GM19239 (cell line): Measurements from ENCODE around the gene KIRREL3.

ENCODE experiments used
- DNase-seq: peaks from one replicate; pipeline ENCODE4 v3.0.0; 2011; ENCODE audit warnings: low spot score; ENCODE audit not compliant: insufficient read length
- FAIRE-seq: peaks from 2 replicates; lab custom pipeline; 2011; peaks lifted over from hg19 to GRCh38; lab: Jason Lieb, UNC

Gene KIRREL3

DNA sequence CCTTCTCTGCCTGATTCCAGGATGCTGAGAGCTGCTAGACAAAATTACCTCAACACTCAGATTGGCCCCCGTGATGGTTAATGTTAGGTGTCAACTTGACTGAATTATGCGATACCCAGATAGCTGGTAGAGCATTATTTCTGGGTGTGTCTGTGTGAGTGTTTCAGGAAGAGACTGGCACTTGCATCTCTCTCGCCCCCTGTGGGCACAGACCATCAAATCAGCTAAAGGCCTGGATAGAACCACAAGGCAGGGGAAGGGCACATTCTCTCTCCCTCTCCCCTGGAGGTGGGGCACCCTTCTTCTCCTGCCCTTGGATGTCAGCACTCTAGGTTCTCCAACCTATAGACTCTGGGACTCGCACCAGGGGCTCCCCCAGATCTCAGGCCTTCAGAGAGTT is 79.7 kb downstream of the KIRREL3 start:
- DNase-seq: no peak
- FAIRE-seq: no peak

DNA sequence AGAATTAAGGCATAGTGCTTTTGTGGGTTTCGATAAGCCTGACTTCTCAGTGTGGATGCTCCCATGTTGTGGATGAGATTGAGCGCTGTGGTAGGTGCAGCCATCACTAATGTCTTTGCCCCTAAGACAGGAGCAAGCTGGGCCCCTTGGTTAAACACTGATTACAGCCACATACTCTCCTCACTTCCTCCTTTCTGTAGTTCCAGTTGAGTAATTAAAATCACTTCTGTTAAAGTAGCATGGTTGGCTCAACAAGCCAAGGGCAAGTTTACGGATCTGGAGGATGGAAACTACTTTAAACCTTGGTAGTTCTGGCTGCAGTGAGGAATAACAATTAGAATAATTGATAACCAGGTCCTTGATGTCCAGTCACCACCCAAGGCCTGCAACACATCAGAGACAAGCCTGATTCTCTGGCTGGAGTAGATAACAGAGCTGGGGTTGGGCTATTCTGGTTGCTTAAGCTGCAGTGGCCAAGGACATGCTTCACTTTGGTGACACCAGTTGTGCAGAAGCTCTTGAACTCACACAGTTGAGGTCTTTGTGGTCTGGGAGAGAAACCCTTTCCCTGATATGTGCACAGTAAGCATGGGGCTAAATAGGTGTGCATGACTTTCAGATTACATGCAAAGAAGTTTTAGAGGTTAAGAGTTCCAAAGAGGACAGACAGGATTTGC is 81.3 kb downstream of the KIRREL3 start:
- FAIRE-seq (peak; percentile 56), DNase-seq (no peak)

DNA sequence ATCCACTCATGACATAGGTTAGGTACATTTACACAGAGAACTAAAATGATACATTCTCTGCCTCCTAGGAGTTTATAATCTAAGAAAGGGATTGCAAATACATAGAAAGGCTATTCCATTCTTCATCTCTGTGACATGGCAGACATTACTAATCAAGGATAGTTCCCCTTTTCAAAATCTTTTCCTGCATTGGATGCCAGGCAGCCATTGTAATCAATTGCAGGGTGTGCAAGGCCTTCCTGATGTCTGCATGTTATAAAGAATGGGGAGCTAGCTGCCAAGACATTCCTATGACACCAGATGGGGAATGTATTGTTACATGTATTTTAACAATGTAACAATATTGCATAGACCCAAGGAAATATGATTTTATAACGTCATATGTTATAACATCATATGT is 82.0 kb downstream of the KIRREL3 start:
- no peak for DNase-seq
- FAIRE-seq: peak; percentile 11

DNA sequence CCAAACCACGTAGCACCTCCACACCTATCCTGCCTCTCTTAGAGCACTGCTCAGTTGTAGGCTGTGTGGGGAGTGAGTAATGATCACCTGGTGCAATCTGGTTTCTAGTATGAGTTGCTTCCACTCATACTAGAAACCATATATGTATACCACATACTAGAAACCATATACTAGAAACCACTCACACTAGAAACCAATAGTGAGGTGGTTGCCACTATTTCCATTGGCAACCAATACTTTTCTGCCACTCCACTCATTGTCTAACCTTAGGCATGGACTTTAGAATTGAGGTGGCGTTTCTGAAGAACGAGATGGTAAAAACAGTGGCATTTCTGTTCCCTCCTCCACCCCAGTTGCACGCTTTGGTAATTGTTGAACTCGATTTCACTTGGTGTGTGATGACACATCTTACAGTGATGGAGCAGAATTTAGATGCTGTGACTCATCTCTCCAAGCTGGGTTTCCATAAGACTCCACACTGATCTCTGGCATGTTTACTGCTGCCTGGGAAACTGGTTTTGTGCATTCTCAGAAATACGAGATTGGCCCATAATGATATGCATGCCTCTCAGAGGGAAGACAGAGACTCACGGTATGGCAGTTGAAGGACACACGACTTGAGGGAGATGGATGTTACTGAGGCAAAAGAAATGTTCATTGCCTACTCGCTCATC is 82.9 kb downstream of the KIRREL3 start:
- no peak for DNase-seq
- peak; percentile 48 for FAIRE-seq

DNA sequence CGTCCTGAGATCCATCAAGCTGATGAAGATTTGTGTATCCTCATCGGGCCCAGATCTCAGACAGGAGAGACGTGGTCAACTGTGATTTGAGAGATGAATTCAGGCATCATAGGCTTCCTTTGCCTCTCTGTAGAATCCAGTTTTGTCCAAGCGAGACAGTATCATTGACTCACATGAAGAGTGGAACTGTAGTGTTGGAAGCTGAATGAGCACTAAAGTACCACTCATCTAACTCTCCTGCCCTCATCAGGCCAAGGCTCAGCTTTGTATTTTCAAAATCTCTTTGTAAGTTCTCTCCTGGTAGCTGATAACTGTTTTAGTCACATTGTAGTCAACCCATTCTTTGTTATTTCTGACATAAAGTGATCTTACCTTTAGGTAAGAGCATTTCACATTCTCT is 85.1 kb downstream of the KIRREL3 start:
- FAIRE-seq (no peak), DNase-seq (no peak)

DNA sequence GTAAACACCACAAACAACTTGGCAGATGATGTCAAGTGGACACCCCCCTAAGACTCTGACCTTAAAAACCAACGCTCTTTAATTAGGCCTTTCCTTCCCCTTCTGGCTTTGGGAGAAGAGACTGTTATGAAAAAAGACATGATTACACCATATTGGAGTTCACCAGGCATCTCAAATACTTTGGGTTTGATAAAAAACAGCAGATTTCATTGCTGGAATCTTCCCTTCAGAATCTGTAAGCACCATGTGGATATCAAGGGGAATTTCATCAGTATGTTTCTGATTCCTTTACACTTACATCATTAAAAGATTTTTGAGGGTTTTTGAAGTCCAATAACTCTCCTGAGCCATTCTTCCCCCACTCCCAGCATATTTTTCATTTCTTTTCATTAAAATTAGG is 85.6 kb downstream of the KIRREL3 start:
- FAIRE-seq: no peak
- no peak for DNase-seq

DNA sequence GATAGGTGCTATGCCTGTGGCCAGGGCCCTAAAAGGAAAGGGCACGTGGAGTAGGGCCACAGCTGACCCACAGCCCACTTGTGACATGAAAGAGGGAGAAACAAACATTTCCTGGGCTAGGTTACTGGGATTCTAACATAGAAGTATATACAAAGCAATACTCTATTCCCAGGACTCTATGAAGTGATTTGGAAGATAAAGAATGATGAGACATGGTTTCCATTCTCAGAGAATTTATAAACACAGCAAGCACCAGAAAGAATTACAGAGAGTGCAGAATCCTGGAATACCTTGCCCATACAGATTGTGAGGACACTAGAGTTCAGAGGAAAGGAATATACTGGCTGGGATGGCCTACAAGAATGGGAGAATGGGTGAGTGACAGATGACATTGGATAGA is 86.4 kb downstream of the KIRREL3 start:
- DNase-seq: no peak
- FAIRE-seq: no peak

DNA sequence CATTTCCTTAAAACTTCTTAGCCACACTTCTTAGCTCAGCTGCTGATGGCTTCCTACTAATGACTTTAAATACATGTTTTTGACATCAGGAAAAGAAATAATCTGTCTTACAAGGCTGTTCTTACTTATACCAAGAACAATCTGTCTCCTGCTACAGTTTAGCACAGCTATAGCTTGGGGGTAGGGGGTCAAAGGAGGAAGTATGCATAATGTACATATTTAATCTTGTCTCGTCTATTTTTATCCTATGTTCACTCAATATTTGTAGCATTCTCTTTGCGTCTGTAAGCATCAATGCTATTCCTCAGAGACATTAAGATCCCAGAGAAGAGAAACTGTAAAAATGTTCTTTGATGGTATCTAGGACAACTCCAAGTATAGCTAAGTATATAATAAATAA is 96.0 kb downstream of the KIRREL3 start:
- no peak for FAIRE-seq
- DNase-seq: no peak

DNA sequence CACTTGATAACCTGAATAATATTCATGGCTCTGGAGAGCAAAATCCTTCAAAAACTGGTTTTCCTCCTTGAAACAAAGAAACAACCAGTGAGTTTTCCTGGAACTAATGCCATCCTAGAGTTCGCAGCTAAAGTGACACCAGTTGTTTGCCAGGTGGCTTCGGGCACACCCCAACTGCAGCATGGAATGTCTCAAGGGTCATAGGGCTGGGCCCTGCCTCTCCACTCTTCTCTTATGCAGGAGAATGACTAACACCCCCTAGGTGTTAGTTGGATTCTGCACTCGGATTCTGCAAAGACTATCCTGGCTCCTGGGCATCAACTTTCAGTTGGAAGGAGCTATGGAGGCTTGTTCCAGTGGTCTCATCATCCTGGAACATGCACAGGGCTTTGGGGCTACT is 98.8 kb downstream of the KIRREL3 start:
- no peak for FAIRE-seq
- DNase-seq: no peak

DNA sequence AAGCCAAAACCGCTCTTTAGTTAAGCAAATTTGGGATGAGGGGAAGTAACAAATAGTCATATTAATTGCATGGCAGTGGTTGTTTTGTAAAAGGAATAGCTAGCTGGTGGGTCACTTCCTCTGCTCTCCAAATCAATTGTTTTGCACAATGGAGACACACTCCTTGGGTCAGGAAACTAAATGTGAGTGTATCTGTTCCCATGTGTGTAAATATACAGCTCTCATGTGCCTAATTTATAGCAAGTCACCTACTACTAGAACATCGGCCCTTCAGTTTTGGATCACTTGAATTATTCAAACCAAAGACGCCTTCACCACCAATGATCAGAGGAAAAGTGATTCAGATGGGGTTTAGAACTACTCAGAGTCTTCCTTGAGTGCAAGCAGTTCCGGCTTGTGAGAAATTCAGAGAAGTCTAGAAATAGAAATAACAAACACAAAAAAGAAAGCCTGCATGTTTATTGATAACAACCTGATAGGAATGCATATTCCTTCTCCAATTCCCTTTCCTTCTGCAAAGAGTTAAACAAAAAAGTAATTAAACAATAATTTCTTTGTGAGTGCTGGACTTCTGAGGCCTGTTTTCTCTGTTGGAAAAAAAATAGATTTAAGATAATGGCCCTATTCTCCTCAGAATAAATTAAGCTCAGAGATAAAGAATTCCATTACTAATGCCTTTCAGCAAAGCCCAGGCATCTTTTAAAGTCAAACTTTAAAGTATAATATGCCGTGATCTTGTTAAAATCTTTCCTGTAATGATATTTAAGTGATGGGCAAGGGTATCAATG is 100.4 kb downstream of the KIRREL3 start:
- no peak for DNase-seq
- no peak for FAIRE-seq

DNA sequence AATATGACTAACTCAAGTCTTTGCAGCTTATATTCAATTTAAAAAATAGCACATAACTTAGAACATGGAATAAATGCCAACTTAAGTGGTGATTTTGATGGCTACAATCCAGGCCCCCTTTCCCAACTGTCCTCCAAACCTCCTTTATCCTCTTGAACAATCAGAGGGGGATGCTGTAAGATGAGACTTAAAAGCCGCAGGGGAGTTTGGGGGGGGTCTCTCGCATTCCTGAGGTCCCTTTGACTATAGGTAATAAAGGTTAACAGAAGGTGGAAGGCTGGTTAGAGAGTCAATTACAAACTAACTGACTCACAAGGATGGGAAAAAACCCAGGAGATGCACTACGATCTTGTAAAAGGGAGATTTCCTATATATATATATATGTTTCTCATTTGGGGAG is 101.8 kb downstream of the KIRREL3 start:
- FAIRE-seq (no peak), DNase-seq (no peak)

DNA sequence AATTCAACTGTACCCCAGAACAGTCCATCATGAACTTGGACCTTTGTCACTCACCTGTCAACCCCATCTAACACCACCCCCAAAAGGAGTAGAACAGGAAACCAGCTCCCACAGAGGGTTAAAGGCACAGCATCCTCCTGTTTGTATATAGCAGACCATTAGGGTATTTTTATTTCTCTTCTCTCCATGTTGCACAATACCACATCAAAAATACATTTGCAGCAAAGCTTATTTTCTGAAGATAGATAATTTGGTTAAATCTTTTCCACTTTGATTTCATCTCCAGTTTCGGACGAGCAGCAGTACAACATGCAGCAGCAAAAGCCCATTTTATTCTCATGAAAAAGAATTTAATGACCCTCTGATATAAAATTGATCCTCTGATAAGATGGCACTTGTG is 103.1 kb downstream of the KIRREL3 start:
- DNase-seq (no peak), FAIRE-seq (no peak)

DNA sequence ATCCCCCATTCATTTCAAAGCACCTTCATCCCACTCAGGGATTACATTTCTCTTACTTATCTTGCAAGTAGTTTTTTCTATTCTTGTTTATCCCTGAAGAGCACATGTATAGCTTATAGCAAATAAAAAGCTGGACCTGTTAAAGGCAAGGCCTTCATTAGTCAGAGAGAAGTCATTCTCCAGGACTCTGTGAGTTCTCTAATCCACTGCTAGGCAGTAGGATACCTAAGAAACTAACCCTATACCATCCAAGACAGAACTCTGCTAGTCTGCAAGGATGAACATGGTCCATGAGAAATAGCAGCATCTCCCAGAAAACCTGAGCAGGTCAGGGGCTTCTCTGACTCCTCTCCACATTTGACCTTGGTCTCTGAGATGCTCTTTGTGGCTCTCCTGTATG is 104.5 kb downstream of the KIRREL3 start:
- DNase-seq (no peak), FAIRE-seq (no peak)

DNA sequence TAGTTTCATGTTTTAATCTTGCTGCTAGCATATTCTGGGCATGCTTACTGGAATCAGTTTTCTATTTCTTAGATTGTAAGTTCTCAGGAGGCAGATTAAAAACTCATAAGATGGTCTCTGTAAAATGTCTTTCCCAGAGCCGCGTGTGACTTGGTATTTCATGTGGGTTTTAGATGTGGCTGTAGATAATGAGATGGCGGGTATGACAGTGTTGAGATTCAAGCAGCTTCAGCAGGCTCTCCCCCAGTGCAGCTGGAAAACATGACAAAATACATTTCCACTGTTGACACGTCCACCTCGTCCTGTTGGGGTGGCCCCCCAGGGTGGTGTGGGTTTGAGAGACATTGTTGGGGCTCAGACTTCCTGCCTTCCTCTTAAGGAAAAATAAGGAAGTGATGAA is 106.8 kb downstream of the KIRREL3 start:
- no peak for FAIRE-seq
- DNase-seq: no peak

DNA sequence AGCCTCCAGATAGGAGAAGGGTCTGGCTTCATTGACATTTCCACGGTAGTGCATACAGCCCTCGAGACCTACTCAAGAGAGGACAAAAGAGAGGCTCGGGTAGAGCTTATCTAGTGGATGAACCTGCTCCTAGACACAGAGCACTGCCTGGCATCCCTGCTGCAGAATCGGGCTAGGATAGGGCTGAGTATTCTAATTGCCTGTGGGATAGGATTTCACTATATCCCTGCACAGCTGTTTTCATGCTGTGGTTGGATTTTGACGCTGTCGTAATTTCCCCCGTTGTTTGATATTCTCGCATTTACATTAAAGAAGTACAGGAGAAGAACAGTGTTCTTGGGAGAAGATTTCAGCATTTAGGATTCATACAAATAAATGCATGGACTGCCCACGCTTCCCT is 107.8 kb downstream of the KIRREL3 start:
- no peak for FAIRE-seq
- no peak for DNase-seq

DNA sequence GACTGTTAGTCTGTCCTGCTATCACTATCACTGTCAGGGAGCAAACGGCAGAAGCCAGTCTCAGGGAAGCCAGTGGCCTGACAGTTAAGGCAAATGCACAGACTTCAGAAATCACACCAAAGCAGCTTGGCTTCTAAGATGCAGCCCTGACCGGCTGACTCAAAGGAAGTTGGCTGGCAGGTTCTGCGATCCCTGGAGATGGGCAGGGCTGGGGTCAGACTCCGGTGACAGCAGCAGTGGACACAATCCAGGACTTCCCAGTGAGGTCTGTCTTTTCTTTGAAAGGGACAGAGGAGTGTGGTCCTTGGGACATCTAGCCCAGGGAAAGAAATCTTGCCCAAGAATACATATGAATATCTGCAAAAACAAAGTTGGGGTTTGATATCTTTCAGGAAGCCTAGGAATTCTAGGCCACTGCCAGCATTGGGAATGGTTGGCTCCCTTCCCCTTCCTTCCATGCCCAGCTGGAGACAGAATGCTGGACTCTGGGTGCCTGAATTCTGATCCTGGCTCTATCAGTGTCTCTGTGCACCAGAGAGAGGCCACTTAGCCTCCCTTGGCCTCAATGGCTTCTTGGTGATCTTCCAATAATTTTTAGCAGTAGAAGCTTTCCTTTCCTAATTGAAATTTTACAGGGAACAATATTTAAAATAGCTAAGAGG is 108.9 kb downstream of the KIRREL3 start:
- DNase-seq: no peak
- FAIRE-seq: no peak

DNA sequence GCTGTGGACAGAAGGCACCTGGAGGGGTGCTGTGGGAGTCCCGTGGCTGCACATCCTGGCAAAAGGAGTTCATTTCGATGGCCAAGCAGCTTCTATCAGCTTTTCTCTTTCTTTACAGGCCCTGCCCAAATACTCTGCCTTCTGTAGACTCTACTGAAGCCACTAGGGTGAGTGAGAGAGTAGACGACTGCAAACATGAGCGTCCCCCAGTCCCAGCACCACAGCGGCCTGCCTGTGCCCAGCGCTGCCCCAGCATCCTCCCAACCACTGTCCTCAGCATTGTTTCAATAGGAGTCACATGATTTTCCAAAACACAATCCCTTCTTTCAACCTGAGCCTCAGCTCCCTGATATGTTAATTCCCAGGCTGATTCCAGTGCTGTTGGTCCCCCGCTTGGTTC is 110.0 kb downstream of the KIRREL3 start:
- FAIRE-seq (no peak), DNase-seq (no peak)

DNA sequence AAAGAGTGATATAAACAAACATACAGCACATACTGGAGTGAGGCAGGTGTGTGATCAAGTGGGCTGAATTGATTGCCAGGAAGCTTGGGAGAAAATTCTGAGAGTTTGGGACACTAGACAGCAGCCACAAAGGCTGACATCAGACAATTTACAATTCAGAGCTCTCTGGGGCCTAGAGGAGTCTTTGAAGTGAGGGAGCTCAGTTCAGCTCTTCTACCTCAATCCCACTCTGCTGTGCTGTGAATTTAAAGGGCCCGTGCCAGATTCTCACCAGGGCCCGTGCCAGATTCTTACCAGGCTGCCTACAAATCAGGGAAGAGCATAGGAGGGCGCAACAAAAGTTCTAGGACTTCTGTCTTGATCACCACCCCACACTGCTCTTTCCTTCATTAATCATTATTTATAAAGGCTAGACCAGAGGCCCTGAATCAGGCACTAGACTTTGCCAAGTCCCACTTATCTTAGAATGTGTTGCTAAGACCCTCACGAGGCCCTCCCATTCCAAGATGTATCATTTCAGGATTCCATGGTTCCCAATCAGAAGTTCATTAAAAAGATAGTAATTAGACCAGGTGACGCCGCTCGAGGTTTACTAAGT is 112.4 kb downstream of the KIRREL3 start:
- FAIRE-seq: no peak
- no peak for DNase-seq

DNA sequence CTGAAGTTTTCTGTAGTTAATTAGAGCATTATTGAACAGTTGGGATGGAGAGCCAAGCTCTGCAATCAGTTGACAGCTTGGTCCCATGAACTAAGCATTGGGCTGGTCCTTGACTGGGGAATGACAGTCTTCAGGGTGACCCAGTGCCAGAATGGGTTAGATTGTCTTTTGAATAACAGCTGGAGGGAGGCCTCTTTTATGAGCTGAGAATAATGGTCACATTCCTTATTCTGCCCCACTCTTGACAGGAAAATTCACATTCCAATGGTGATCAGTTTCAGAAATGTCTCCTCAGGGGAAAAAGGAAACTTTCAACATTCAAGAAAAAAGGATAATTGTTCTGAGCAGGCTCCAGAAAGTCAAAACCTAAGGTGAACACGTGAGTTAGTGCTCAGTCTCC is 113.9 kb downstream of the KIRREL3 start:
- DNase-seq: no peak
- FAIRE-seq: no peak

DNA sequence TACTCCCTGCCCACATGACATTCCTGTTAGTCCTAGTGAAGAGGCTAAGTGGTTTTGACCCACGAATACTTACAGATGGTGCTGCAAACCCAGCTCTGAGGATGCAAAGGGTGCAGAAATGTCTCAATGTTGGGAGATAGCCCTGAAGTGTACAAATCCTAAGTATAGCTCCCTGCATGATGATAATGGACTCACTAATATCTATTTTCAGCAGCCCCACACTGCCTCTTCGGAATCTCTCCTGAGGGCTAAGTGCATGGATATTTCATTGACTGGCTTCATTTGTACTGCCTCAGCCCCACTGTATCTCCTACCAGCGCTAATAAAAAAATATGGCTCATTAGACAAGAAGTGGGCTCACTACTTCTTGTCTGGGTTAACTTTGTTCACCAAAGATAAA is 114.5 kb downstream of the KIRREL3 start:
- DNase-seq (no peak), FAIRE-seq (no peak)

DNA sequence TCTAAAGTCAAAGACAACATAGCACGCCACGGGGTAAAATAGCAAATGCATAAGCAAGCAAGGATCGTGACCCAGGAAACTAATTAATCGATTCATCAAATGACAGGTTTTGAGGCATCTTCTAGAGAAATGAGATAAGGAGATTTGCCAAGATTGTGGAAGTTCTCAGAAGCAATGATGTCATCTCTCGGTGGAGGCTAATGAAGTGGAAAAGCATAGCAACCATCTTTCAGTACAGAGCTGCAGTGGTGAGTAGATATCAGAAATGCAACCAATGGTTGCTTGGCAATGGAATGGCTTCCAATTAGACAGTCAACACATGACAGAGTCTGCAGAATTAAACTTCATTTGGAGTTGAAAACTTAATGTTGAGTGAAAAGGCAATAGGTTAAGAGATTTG is 116.0 kb downstream of the KIRREL3 start:
- FAIRE-seq: no peak
- no peak for DNase-seq
